Measurements from ENCODE around the gene YLPM1.
A peak's percentile ranks its signal among the peaks of the same experiment; 100 is the strongest.

The YLPM1 gene

GRCh38 chr14:74762917-74763802 is at the start of gene YLPM1:
Gene YLPM1, plus strand, starts transcription at chr14:74763316. Its CDS starts 174 bp downstream, at chr14:74763490.
- TF ChIP-seq NFIC (IDR thresholded peaks at IDR 0.05) (peak; percentile 68), ZBTB7A (IDR thresholded peaks at IDR 0.05; ENCODE audit: low read depth) (peak; percentile 74), EP300 (IDR thresholded peaks at IDR 0.05; ENCODE audit: borderline replicate concordance) (0 out of 2 replicates have a peak, but pooled peaks have one; percentile 24), EGR1 (IDR thresholded peaks at IDR 0.05) (peak; percentile 62), REST (IDR thresholded peaks at IDR 0.05; ENCODE audit: low read depth) (no peak), RAD21 (IDR thresholded peaks at IDR 0.05; ENCODE audit: low read depth) (no peak), MAX (IDR thresholded peaks at IDR 0.05) (peak; percentile 58), TCF12 (IDR thresholded peaks at IDR 0.05; ENCODE audit: low read depth) (0 out of 2 replicates have a peak, but pooled peaks have one; percentile 14), FOXM1 (IDR thresholded peaks at IDR 0.05; ENCODE audit: borderline replicate concordance, low read depth) (0 out of 2 replicates have a peak, but pooled peaks have one; percentile 14), CREB1 (IDR thresholded peaks at IDR 0.05; ENCODE audit: low read depth) (peak; percentile 36; the same call in 1 of the 2 replicates), USF1 (IDR thresholded peaks at IDR 0.05) (no peak), TAF1 (IDR thresholded peaks at IDR 0.05; ENCODE audit: low read depth) (peak; percentile 93), CEBPB (IDR thresholded peaks at IDR 0.05) (no peak), YY1 (IDR thresholded peaks at IDR 0.05; ENCODE audit: low read depth) (peak; percentile 81), TEAD4 (IDR thresholded peaks at IDR 0.05) (0 out of 2 replicates have a peak, but pooled peaks have one; percentile 8)

GRCh38 chr14:74713395-74713735 is 49.8 kb upstream of the YLPM1 start:
- TF ChIP-seq TCF12 (IDR thresholded peaks at IDR 0.05; ENCODE audit: low read depth) (no peak), CEBPB (IDR thresholded peaks at IDR 0.05) (no peak), CREB1 (IDR thresholded peaks at IDR 0.05; ENCODE audit: low read depth) (no peak), RAD21 (IDR thresholded peaks at IDR 0.05; ENCODE audit: low read depth) (no peak), REST (IDR thresholded peaks at IDR 0.05; ENCODE audit: low read depth) (no peak), NFIC (IDR thresholded peaks at IDR 0.05) (no peak), TEAD4 (IDR thresholded peaks at IDR 0.05) (no peak), TAF1 (IDR thresholded peaks at IDR 0.05; ENCODE audit: low read depth) (no peak), ZBTB7A (IDR thresholded peaks at IDR 0.05; ENCODE audit: low read depth) (no peak), EP300 (IDR thresholded peaks at IDR 0.05; ENCODE audit: borderline replicate concordance) (no peak), USF1 (IDR thresholded peaks at IDR 0.05) (no peak), MAX (IDR thresholded peaks at IDR 0.05) (no peak), EGR1 (IDR thresholded peaks at IDR 0.05) (no peak), FOXM1 (IDR thresholded peaks at IDR 0.05; ENCODE audit: borderline replicate concordance, low read depth) (no peak), YY1 (IDR thresholded peaks at IDR 0.05; ENCODE audit: low read depth) (no peak)

- TF ChIP-seq EGR1 (IDR thresholded peaks at IDR 0.05) (no peak), REST (IDR thresholded peaks at IDR 0.05; ENCODE audit: low read depth) (no peak), EP300 (IDR thresholded peaks at IDR 0.05; ENCODE audit: borderline replicate concordance) (no peak), NFIC (IDR thresholded peaks at IDR 0.05) (no peak), TAF1 (IDR thresholded peaks at IDR 0.05; ENCODE audit: low read depth) (no peak), USF1 (IDR thresholded peaks at IDR 0.05) (no peak), TCF12 (IDR thresholded peaks at IDR 0.05; ENCODE audit: low read depth) (no peak), RAD21 (IDR thresholded peaks at IDR 0.05; ENCODE audit: low read depth) (no peak), TEAD4 (IDR thresholded peaks at IDR 0.05) (no peak), ZBTB7A (IDR thresholded peaks at IDR 0.05; ENCODE audit: low read depth) (no peak), CREB1 (IDR thresholded peaks at IDR 0.05; ENCODE audit: low read depth) (no peak), CEBPB (IDR thresholded peaks at IDR 0.05) (no peak), MAX (IDR thresholded peaks at IDR 0.05) (no peak), YY1 (IDR thresholded peaks at IDR 0.05; ENCODE audit: low read depth) (no peak), FOXM1 (IDR thresholded peaks at IDR 0.05; ENCODE audit: borderline replicate concordance, low read depth) (no peak)
These were observed 42.6 kb upstream of the YLPM1 start for GRCh38 chr14:74720526-74720925.

Measured in Ishikawa (cell line).